HG03095 (cell line): Measurements from ENCODE around the gene TVP23B.
"Not testable (repeated sequence)": the region's sequence is repeated elsewhere in the genome, so short reads cannot be mapped to it uniquely, and the experiment has no call there.

Experiments
- ATAC-seq: cut with Tn5 transposase; IDR thresholded peaks from one replicate; pipeline ENCODE4 v1.9.1; 2021; ENCODE audit warnings: moderate library complexity; ENCODE audit not compliant: unreplicated experiment

The TVP23B gene

GRCh38 chr17:18780991-18781718, at the start of gene TVP23B:
Gene TVP23B (plus strand): TSS chr17:18781183. CDS start chr17:18781294, 111 bp downstream.
- peak; percentile 98 for ATAC-seq

- ATAC-seq, result not testable (repeated sequence)
These were observed 48.5 kb upstream of the TVP23B start for GRCh38 chr17:18732438-18732837.

GRCh38 chr17:18733350-18733749, 47.6 kb upstream of the TVP23B start:
- not testable (repeated sequence) for ATAC-seq

- not testable (repeated sequence) for ATAC-seq
These were observed 41.2 kb upstream of the TVP23B start for GRCh38 chr17:18739616-18740391.

- ATAC-seq, result not testable (repeated sequence)
These were observed 39.8 kb upstream of the TVP23B start for GRCh38 chr17:18741228-18741627.

- ATAC-seq, result not testable (repeated sequence)
These were observed 37.1 kb upstream of the TVP23B start, which contains the start of gene FBXW10 for GRCh38 chr17:18743699-18744421. Gene FBXW10 (plus strand): TSS chr17:18744054. CDS start chr17:18744245, 191 bp downstream.

- not testable (repeated sequence) for ATAC-seq
These were observed 36.3 kb upstream of the TVP23B start for GRCh38 chr17:18744726-18745125.

GRCh38 chr17:18746551-18746950, 34.4 kb upstream of the TVP23B start:
- not testable (repeated sequence) for ATAC-seq

GRCh38 chr17:18747501-18747900, 33.5 kb upstream of the TVP23B start:
- ATAC-seq, result not testable (repeated sequence)

- ATAC-seq, result not testable (repeated sequence)
These were observed 30.7 kb upstream of the TVP23B start for GRCh38 chr17:18750242-18750641.

- not testable (repeated sequence) for ATAC-seq
These were observed 27.1 kb upstream of the TVP23B start for GRCh38 chr17:18753829-18754409.

- not testable (repeated sequence) for ATAC-seq
These were observed 25.0 kb upstream of the TVP23B start for GRCh38 chr17:18755969-18756368.

GRCh38 chr17:18757368-18758044, 23.5 kb upstream of the TVP23B start:
- not testable (repeated sequence) for ATAC-seq

GRCh38 chr17:18758344-18758743, 22.6 kb upstream of the TVP23B start:
- ATAC-seq, result not testable (repeated sequence)

- not testable (repeated sequence) for ATAC-seq
These were observed 20.8 kb upstream of the TVP23B start for GRCh38 chr17:18760221-18760620.

GRCh38 chr17:18770572-18770971, 10.4 kb upstream of the TVP23B start:
- ATAC-seq, result not testable (repeated sequence)

GRCh38 chr17:18771066-18771465, 9.9 kb upstream of the TVP23B start:
- not testable (repeated sequence) for ATAC-seq

- no peak for ATAC-seq
These were observed 8.5 kb upstream of the TVP23B start for GRCh38 chr17:18772471-18772870.

GRCh38 chr17:18781805-18782204, 822 bp downstream of the TVP23B start:
- ATAC-seq, result not testable (repeated sequence)

GRCh38 chr17:18785933-18786332, 5.0 kb downstream of the TVP23B start:
- not testable (repeated sequence) for ATAC-seq
